Measurements from ENCODE around the gene FOSL2. TPM values are rescaled to one million over a fixed set of nuclear protein-coding genes. Genes with fewer than 3 reads are reported as not detected.

The FOSL2 gene
- total RNA-seq, 1 experiment from 2014 or later: 4.0 TPM

DNA sequence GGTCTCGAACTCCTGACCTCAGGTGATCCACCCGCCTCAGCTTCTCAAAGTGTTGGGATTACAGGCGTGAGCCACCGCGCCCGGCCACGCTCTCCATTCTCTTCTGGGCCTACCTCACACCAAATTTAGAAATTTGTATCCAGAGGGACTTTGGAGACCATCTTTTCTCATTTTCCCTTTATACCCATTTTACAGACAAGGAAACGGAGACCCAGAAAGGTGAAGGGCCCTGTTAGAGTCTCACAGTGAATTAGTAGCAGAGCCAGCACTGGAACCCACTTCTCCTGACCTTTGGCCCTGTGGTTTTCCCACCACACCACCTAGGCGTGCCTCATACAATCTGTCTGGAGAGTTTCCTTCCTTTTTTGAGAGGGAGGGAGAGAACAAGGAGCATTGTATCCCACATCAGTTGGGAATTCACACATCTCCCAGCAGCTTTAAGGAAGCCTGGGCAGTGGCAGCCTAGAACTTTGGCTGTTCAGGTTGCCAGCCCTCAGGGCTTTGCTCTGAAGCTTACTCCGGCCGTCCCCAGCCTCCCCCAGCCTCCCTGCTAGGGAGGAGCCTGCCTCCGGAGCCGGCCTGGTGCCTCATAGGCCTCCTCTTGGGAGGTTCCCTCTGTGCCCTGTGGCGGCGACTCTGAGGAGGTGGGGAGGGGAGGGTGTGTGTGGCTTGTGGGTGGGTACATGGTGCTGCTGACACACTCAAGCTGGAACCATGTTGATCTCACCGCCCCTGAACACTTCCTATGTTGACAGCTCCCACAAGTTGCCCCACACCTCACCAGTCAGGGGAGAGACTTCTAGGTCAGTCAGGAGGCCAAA is 13.8 kb downstream of the FOSL2 start:
- Mint-ChIP-seq H3K4me1 (peaks cover 2% of the 10 kb centered on the region; the same call in 1 of the 2 replicates), H3K27me3 (ENCODE audit: low read depth) (no peaks in the 10 kb centered on the region), H3K36me3 (no peaks in the 10 kb centered on the region), H3K27ac (no peak overlapping the region), H3K4me3 (no peak overlapping the region), H3K9me3 (no peaks in the 10 kb centered on the region)
- no peak for TF ChIP-seq ZNF219 (CRISPR knock-in tag; IDR thresholded peaks at IDR 0.05; ENCODE audit: borderline replicate concordance)
- TF ChIP-seq MXD4 (CRISPR knock-in tag; IDR thresholded peaks at IDR 0.05; ENCODE audit: borderline replicate concordance): no peak
- TF ChIP-seq GRHL2 (CRISPR knock-in tag; IDR thresholded peaks at IDR 0.05; ENCODE audit: insufficient replicate concordance, severe bottlenecking): no peak
- TF ChIP-seq ATF1 (CRISPR knock-in tag; IDR thresholded peaks at IDR 0.05): no peak
- TF ChIP-seq E2F5 (CRISPR knock-in tag; IDR thresholded peaks at IDR 0.05): no peak
- no peak for TF ChIP-seq ZNF232 (CRISPR knock-in tag; IDR thresholded peaks at IDR 0.05)
- TF ChIP-seq ELF4 (CRISPR knock-in tag; IDR thresholded peaks at IDR 0.05; ENCODE audit: low read depth): no peak
- no peak for TF ChIP-seq JUN (CRISPR knock-in tag; IDR thresholded peaks at IDR 0.05)
- no peak for TF ChIP-seq PREB (CRISPR knock-in tag; IDR thresholded peaks at IDR 0.05; ENCODE audit: borderline replicate concordance)
- no peak for TF ChIP-seq SOX15 (CRISPR knock-in tag; IDR thresholded peaks at IDR 0.05)
- no peak for TF ChIP-seq ZNF138 (CRISPR knock-in tag; conservative IDR thresholded peaks at IDR 0.05)
- TF ChIP-seq IRF1 (CRISPR knock-in tag; IDR thresholded peaks at IDR 0.05): no peak
- TF ChIP-seq JAZF1 (CRISPR knock-in tag; IDR thresholded peaks at IDR 0.05): no peak
- no peak for TF ChIP-seq IRF2 (CRISPR knock-in tag; IDR thresholded peaks at IDR 0.05; ENCODE audit: borderline replicate concordance, low read depth)
- TF ChIP-seq RORB (CRISPR knock-in tag; IDR thresholded peaks at IDR 0.05): no peak
- TF ChIP-seq EMX1 (CRISPR knock-in tag; IDR thresholded peaks at IDR 0.05): no peak
- no peak for TF ChIP-seq GTF2I (CRISPR knock-in tag; conservative IDR thresholded peaks at IDR 0.05)
- no peak for TF ChIP-seq SP1 (CRISPR knock-in tag; conservative IDR thresholded peaks at IDR 0.05)
- ATAC-seq (no peak), DNase-seq (ENCODE audit: low spot score) (no peak)
- CTCF ChIA-PET: interaction anchor here (0.9 kb wide), 1 partner anchor 683 kb away, joined by 3 read pairs; no protein-coding TSS in a partner anchor
- POLR2A ChIA-PET: no interaction called here

GRCh38 chr2:28407131-28407975 is 14.7 kb downstream of the FOSL2 start:
- Mint-ChIP-seq H3K27ac (no peak overlapping the region), H3K4me1 (peaks cover 2% of the 10 kb centered on the region; the same call in 1 of the 2 replicates), H3K27me3 (ENCODE audit: low read depth) (no peaks in the 10 kb centered on the region), H3K9me3 (no peaks in the 10 kb centered on the region), H3K36me3 (no peaks in the 10 kb centered on the region), H3K4me3 (no peak overlapping the region)
- DNase-seq (ENCODE audit: low spot score) (no peak), ATAC-seq (no peak)
- ChIA-PET CTCF (no interaction called here), POLR2A (no interaction called here)
- TF ChIP-seq ZNF671 (CRISPR knock-in tag; IDR thresholded peaks at IDR 0.05) (no peak), ZNF416 (CRISPR knock-in tag; IDR thresholded peaks at IDR 0.05) (no peak), EMX1 (CRISPR knock-in tag; IDR thresholded peaks at IDR 0.05) (no peak), HMGA2 (CRISPR knock-in tag; IDR thresholded peaks at IDR 0.05) (no peak), NR3C1 (CRISPR knock-in tag; conservative IDR thresholded peaks at IDR 0.05; ENCODE audit: low read depth) (no peak), NR1H2 (CRISPR knock-in tag; IDR thresholded peaks at IDR 0.05) (no peak)
- TF ChIP-seq, protein P1, sequence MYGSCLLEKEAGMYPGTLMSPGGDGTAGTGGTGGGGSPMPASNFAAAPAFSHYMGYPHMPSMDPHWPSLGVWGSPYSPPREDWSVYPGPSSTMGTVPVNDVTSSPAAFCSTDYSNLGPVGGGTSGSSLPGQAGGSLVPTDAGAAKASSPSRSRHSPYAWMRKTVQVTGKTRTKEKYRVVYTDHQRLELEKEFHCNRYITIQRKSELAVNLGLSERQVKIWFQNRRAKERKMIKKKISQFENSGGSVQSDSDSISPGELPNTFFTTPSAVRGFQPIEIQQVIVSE (CRISPR knock-in tag; IDR thresholded peaks at IDR 0.05; ENCODE audit: borderline replicate concordance): no peak
